ENCODE results near the gene PRDM16. TPM values are rescaled to one million over a fixed set of nuclear protein-coding genes. Genes with fewer than 3 reads are reported as not detected.
A peak's percentile ranks its signal among the peaks of the same experiment; 100 is the strongest.

Gene PRDM16
- total RNA-seq, 1 donor from 2014 or later = 21.4 TPM

DNA sequence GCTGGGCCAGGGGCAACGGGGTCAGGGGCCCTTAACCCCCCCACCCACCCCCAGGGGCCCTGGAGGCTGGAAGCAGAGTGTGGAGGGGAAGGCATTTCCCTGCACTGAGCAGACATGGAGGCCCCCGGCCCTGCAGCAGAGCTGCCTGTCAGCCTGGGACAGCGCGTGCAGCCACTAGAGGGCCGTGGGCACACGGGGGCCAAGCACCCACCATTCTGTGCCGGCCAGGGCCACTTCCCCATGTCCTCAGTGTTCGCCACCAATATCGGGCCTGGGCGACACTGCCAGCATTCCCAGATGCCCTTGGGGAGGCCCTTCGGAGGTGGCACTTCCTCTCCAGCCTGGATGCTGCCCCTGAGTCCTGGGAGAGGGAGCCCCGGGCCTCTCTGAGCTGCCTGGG lies 362.3 kb downstream of the PRDM16 start:
- H3K27me3 Mint-ChIP-seq (ENCODE audit: unreplicated experiment) = peaks cover 14% of the 10 kb centered on the region
- no peaks in the 10 kb centered on the region for H3K36me3 Mint-ChIP-seq (ENCODE audit: low read depth, unreplicated experiment)
- H3K4me1 Mint-ChIP-seq (ENCODE audit: unreplicated experiment) = no peaks in the 10 kb centered on the region
- DNase-seq (ENCODE audit: low spot score) = peak; percentile 50
- no peak overlapping the region for H3K4me3 Mint-ChIP-seq (ENCODE audit: unreplicated experiment)
- H3K27ac Mint-ChIP-seq (ENCODE audit: unreplicated experiment) = no peak overlapping the region
- no peaks in the 10 kb centered on the region for H3K9me3 Mint-ChIP-seq (ENCODE audit: unreplicated experiment)
- TF ChIP-seq, protein P1, sequence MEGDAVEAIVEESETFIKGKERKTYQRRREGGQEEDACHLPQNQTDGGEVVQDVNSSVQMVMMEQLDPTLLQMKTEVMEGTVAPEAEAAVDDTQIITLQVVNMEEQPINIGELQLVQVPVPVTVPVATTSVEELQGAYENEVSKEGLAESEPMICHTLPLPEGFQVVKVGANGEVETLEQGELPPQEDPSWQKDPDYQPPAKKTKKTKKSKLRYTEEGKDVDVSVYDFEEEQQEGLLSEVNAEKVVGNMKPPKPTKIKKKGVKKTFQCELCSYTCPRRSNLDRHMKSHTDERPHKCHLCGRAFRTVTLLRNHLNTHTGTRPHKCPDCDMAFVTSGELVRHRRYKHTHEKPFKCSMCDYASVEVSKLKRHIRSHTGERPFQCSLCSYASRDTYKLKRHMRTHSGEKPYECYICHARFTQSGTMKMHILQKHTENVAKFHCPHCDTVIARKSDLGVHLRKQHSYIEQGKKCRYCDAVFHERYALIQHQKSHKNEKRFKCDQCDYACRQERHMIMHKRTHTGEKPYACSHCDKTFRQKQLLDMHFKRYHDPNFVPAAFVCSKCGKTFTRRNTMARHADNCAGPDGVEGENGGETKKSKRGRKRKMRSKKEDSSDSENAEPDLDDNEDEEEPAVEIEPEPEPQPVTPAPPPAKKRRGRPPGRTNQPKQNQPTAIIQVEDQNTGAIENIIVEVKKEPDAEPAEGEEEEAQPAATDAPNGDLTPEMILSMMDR (IDR thresholded peaks at IDR 0.05; ENCODE audit: unreplicated experiment) = peak; percentile 59

DNA sequence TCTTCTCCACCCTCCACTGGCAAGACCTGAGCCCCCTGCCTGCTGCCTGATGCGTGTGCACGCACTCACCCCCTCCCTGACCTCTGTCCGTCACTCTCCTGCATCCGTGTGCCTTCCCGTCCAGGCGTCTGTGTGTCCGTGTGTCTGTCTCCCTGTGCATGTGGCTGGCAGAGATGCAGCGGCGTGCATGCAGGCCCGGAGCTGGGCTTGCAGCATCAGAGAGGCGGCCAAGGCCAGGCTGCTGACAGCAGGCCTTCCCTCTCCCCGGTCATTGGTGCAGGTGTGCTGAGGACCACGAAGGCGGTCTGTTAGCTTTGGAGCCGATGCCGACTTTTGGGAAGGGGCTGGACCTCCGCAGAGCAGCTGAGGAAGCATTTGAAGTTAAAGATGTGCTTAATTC lies 362.7 kb downstream of the PRDM16 start:
- no peaks in the 10 kb centered on the region for H3K9me3 Mint-ChIP-seq (ENCODE audit: unreplicated experiment)

DNA sequence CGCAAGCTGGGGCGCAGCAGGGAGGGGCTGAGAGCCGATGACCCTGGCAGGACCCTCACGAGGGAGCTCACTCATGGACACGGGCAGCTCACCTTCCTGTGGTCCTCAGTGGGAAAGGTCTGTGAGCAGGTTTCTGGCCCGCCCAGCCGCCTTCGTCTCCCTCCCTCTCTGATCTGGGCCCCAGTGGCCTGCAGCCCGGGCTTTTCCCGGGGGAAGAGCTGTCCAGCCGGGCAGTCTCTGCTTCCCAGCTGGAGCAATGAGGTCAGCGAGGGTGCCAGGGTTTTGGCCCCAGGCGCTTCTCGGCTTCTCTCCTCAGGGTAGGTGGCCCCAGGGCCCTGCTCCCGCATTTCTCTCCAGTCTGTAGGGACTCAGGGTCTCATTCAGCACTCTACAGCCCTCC lies 363.3 kb downstream of the PRDM16 start:
- H3K9me3 Mint-ChIP-seq (ENCODE audit: unreplicated experiment) = no peaks in the 10 kb centered on the region
- H3K27me3 Mint-ChIP-seq (ENCODE audit: unreplicated experiment) = peaks cover 12% of the 10 kb centered on the region
- no peaks in the 10 kb centered on the region for H3K4me1 Mint-ChIP-seq (ENCODE audit: unreplicated experiment)
- no peak for DNase-seq (ENCODE audit: low spot score)
- no peak overlapping the region for H3K4me3 Mint-ChIP-seq (ENCODE audit: unreplicated experiment)
- H3K36me3 Mint-ChIP-seq (ENCODE audit: low read depth, unreplicated experiment) = no peaks in the 10 kb centered on the region
- H3K27ac Mint-ChIP-seq (ENCODE audit: unreplicated experiment) = no peak overlapping the region
- TF ChIP-seq, protein P1 (IDR thresholded peaks at IDR 0.05; ENCODE audit: unreplicated experiment) = no peak

More for the DNA sequence above, 362.7 kb downstream of the PRDM16 start:
- Mint-ChIP-seq H3K4me1 (ENCODE audit: unreplicated experiment) (no peaks in the 10 kb centered on the region), H3K27ac (ENCODE audit: unreplicated experiment) (no peak overlapping the region), H3K36me3 (ENCODE audit: low read depth, unreplicated experiment) (no peaks in the 10 kb centered on the region), H3K27me3 (ENCODE audit: unreplicated experiment) (peaks cover 13% of the 10 kb centered on the region), H3K4me3 (ENCODE audit: unreplicated experiment) (no peak overlapping the region)
- DNase-seq (ENCODE audit: low spot score) = no peak
- TF ChIP-seq, protein P1 (IDR thresholded peaks at IDR 0.05; ENCODE audit: unreplicated experiment) = no peak

DNA sequence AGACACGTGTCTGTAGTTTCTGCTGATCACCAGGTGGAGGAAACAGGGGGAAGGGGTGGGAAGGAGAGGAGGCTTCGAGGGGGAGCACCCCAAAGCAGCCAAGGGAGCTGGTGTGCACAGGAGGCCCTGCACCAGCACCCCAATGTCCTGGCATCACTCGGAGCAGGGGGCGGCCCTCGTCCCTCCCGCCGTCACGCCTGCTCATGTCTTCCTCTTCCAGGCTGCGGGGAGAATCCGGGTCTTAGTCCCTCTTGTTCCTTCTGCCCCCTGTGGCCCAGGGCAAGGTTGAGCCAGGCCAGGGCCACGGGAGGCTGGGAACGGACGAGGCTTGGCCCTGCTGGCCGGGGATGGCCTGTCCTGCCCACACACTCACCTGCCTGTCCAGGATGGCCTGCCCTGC lies 364.1 kb downstream of the PRDM16 start:
- TF ChIP-seq, protein P1 (IDR thresholded peaks at IDR 0.05; ENCODE audit: unreplicated experiment) = no peak
- H3K36me3 Mint-ChIP-seq (ENCODE audit: low read depth, unreplicated experiment) = no peaks in the 10 kb centered on the region
- no peak overlapping the region for H3K27ac Mint-ChIP-seq (ENCODE audit: unreplicated experiment)
- peaks cover 16% of the 10 kb centered on the region for H3K27me3 Mint-ChIP-seq (ENCODE audit: unreplicated experiment)
- H3K4me3 Mint-ChIP-seq (ENCODE audit: unreplicated experiment) = no peak overlapping the region
- H3K9me3 Mint-ChIP-seq (ENCODE audit: unreplicated experiment) = no peaks in the 10 kb centered on the region
- H3K4me1 Mint-ChIP-seq (ENCODE audit: unreplicated experiment) = no peaks in the 10 kb centered on the region
- no peak for DNase-seq (ENCODE audit: low spot score)

DNA sequence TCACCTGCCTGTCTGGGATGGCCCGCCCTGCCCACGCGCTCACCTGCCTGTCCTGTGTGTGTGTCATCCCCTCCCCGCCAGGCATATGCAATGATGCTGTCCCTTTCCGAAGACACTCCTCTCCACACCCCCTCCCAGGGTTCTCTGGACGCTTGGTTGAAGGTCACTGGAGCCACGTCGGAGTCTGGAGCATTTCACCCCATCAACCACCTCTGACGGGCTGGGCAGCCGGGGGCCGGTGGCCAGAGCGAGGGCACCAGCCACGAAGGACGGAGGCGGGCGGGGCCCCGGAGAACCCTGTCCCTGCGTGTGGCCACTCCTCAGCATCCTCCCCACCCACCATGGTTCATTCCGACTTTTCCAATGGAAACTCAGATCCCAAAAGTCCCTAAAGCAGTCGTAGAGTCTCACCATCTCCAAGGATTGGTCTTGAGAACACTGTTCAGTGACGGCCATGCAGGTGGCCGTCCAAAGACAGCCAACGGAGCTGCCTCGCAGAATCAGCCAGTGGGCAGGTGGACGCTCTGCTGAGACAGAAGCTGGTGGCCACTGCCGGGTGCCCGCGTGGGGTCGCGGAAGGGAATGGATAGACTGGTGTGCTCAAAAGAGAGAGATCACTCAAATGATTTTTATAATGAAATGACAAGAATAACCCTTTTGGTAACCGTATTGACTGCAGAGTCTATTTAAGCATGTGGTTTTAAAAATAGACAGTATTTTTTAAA lies 364.8 kb downstream of the PRDM16 start:
- Mint-ChIP-seq H3K9me3 (ENCODE audit: unreplicated experiment) (no peaks in the 10 kb centered on the region), H3K27me3 (ENCODE audit: unreplicated experiment) (peaks cover 19% of the 10 kb centered on the region), H3K4me1 (ENCODE audit: unreplicated experiment) (no peaks in the 10 kb centered on the region), H3K27ac (ENCODE audit: unreplicated experiment) (no peak overlapping the region), H3K4me3 (ENCODE audit: unreplicated experiment) (no peak overlapping the region), H3K36me3 (ENCODE audit: low read depth, unreplicated experiment) (no peaks in the 10 kb centered on the region)
- no peak for DNase-seq (ENCODE audit: low spot score)
- TF ChIP-seq, protein P1 (IDR thresholded peaks at IDR 0.05; ENCODE audit: unreplicated experiment) = no peak
